Measurements from ENCODE around the gene PJVK. TPM values are rescaled to one million over a fixed set of nuclear protein-coding genes. Genes with fewer than 3 reads are reported as not detected.

The PJVK gene
- total and polyA plus RNA-seq, 2 donors (not counting 3 experiments of a cell fraction or from before 2014, with no cell fraction given): 1.3 to 1.4 TPM

DNA sequence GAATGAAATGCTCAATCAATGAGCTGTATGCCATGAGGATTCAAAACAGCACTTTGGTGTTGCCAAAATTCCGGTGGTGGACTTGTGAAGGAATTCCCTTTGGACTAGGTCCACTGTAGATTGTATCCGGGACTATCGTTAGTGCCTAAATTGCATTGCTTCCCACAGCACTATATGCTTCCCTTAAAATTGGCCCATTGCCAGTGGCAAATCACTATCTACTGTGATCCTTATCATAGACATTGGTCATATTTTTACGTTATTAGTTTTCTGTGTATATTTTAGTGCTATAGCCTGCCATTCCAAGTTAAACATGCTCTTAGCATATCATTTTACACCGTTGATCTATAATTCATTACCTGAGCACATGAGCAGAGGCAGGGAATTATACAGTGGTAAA is 1.7 kb downstream of the PJVK start:
- CTCF ChIA-PET: no interaction called here
- POLR2A ChIA-PET: no interaction called here
- H3K4me2 ChIP-seq (ENCODE audit: insufficient read depth, low read length): no peak overlapping the region
- BruUV-seq (replicated peaks): no TSS peak
- H3K79me2 ChIP-seq (ENCODE audit: control insufficient read depth, insufficient read depth, low read length): peaks cover 22% of the 10 kb centered on the region
- dilution Hi-C loops (cut with MboI; ENCODE audit: extremely low pct_ligation_motif_present, low sequenced_read_pairs) (no loop called here), intact Hi-C loops (cut with micrococcal nuclease) (no loop called here)
- H3K9me1 ChIP-seq (replicated peaks; ENCODE audit: control insufficient read depth, extremely low read depth, insufficient read depth, low read length): no peaks in the 10 kb centered on the region
- FAIRE-seq (no peak), DNase-seq (ENCODE audit: low read depth, low spot score) (no peak)
- H3K9ac ChIP-seq (replicated peaks; ENCODE audit: extremely low read depth, insufficient read depth, low read length): no peak overlapping the region
- H3K27me3 ChIP-seq (ENCODE audit: control insufficient read depth in 2 of 2, insufficient read depth in 2 of 2, low read length in 2 of 2): no peaks in the 10 kb centered on the region
- TF ChIP-seq GATA2 (IDR thresholded peaks at IDR 0.05; ENCODE audit: insufficient read depth, insufficient read length, low read depth, low read length): no peak
- no peak for TF ChIP-seq MYC (IDR thresholded peaks at IDR 0.05; ENCODE audit: low read depth, low read length)
- TF ChIP-seq JUN (IDR thresholded peaks at IDR 0.05; ENCODE audit: borderline replicate concordance, insufficient read depth, insufficient read length, low read depth): no peak
- no peak for TF ChIP-seq POLR2A (IDR thresholded peaks at IDR 0.05; ENCODE audit: low read depth, low read length)
- TF ChIP-seq, protein P1, sequence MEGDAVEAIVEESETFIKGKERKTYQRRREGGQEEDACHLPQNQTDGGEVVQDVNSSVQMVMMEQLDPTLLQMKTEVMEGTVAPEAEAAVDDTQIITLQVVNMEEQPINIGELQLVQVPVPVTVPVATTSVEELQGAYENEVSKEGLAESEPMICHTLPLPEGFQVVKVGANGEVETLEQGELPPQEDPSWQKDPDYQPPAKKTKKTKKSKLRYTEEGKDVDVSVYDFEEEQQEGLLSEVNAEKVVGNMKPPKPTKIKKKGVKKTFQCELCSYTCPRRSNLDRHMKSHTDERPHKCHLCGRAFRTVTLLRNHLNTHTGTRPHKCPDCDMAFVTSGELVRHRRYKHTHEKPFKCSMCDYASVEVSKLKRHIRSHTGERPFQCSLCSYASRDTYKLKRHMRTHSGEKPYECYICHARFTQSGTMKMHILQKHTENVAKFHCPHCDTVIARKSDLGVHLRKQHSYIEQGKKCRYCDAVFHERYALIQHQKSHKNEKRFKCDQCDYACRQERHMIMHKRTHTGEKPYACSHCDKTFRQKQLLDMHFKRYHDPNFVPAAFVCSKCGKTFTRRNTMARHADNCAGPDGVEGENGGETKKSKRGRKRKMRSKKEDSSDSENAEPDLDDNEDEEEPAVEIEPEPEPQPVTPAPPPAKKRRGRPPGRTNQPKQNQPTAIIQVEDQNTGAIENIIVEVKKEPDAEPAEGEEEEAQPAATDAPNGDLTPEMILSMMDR (IDR thresholded peaks at IDR 0.05; ENCODE audit: extremely low read depth in 1 of 2, insufficient read depth in 1 of 2, low read depth in 1 of 2, low read length in 2 of 2): no peak
- no peak for TF ChIP-seq POLR2AphosphoS5 (IDR thresholded peaks at IDR 0.05; ENCODE audit: insufficient read depth, low read depth, low read length)
- TF ChIP-seq EZH2 (IDR thresholded peaks at IDR 0.05; ENCODE audit: borderline replicate concordance, low read depth, low read length, severe bottlenecking): no peak
- TF ChIP-seq FOS (IDR thresholded peaks at IDR 0.05; ENCODE audit: borderline replicate concordance, insufficient read depth, low read length): no peak
- TF ChIP-seq, protein P2, sequence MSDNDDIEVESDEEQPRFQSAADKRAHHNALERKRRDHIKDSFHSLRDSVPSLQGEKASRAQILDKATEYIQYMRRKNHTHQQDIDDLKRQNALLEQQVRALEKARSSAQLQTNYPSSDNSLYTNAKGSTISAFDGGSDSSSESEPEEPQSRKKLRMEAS (IDR thresholded peaks at IDR 0.05; ENCODE audit: insufficient read depth, insufficient read length): no peak
- H3K9me3 ChIP-seq (replicated peaks; ENCODE audit: control insufficient read depth, insufficient read depth, low read length): no peaks in the 10 kb centered on the region
- H3K4me3 ChIP-seq (replicated peaks in 1 of 3; ENCODE audit: insufficient read depth in 1 of 3, low read depth in 1 of 3, low read length in 3 of 3): no peak overlapping the region
- peaks cover 15% of the 10 kb centered on the region for H3K4me1 ChIP-seq (ENCODE audit: control insufficient read depth, extremely low read depth, insufficient read depth, low read length)
- H2AFZ ChIP-seq (ENCODE audit: low read depth, low read length): no peak overlapping the region
- H4K20me1 ChIP-seq (replicated peaks; ENCODE audit: control insufficient read depth, extremely low read depth, insufficient read depth, low read length): no peaks in the 10 kb centered on the region
- H3K36me3 ChIP-seq (ENCODE audit: control insufficient read depth in 2 of 2, extremely low read depth in 1 of 2, insufficient read depth in 2 of 2, low read length in 2 of 2): peaks cover 4% of the 10 kb centered on the region in 2 experiments
- no peak overlapping the region for H3K27ac ChIP-seq (ENCODE audit: insufficient read depth, low read depth, low read length)
